ENCODE measurements around the gene ANKRD34A.
"Not testable (repeated sequence)": the region's sequence is repeated elsewhere in the genome, so short reads cannot be mapped to it uniquely, and the experiment has no call there.

DNA sequence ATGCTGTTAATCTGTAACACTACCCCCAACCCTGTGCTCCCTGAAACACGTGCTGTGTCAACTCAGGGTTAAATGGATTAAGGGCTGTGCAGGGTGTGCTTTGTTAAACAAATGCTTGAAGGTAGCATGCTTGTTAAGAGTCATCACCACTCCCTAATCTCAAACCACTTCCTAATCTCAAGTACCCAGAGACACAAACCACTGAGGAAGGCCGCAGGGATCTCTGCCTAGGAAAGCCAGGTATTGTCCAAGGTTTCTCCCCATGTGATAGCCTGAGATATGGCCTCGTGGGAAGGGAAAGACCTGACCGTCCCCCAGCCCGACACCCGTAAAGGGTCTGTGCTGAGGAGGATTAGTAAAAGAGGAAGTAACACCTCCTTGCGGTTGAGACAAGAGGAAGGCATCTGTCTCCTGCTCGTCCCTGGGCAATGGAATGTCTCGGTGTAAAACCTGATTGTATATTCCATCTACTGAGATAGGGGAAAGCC is 31.8 kb downstream of the ANKRD34A start:
- TF ChIP-seq ZBTB8A (tag by site-specific recombination; IDR thresholded peaks at IDR 0.05); ZNF776 (tag by site-specific recombination; IDR thresholded peaks at IDR 0.05; ENCODE audit: borderline replicate concordance); ZNF335 (tag by site-specific recombination; conservative IDR thresholded peaks at IDR 0.05); ZNF2 (tag by site-specific recombination; IDR thresholded peaks at IDR 0.05): not testable (repeated sequence)
- TF ChIP-seq, protein P1, sequence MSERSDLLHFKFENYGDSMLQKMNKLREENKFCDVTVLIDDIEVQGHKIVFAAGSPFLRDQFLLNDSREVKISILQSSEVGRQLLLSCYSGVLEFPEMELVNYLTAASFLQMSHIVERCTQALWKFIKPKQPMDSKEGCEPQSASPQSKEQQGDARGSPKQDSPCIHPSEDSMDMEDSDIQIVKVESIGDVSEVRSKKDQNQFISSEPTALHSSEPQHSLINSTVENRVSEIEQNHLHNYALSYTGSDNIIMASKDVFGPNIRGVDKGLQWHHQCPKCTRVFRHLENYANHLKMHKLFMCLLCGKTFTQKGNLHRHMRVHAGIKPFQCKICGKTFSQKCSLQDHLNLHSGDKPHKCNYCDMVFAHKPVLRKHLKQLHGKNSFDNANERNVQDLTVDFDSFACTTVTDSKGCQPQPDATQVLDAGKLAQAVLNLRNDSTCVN (tag by site-specific recombination; optimal IDR thresholded peaks at IDR 0.05): not testable (repeated sequence)
